IMR-90 (cell line): Measurements from ENCODE around the gene FRK. TPM values are rescaled to one million over a fixed set of nuclear protein-coding genes. Genes with fewer than 3 reads are reported as not detected.

Experiments
- ATAC-seq: fragments of 200-7000 bp; cut with Tn5 transposase; 2 replicates; pipeline ENCODE4 v1.9.1; 2020; ENCODE audit warnings: low read depth, mild to moderate bottlenecking, moderate library complexity
- BruUV-seq: library from RNA; stranded (reverse); fragments of 400-500 nt; replicated peaks from 2 replicates; lab custom pipeline; 2021; lab: Mats Ljungman, UMichigan
- CTCF ChIA-PET: fragments of 300-600 bp; formaldehyde crosslinking; extraction: SDS; loops from one replicate; lab custom pipeline; 2021; ENCODE audit warnings: antibody characterized with exemption; lab: Yijun Ruan, JAX
- POLR2A ChIA-PET: fragments of 300-600 bp; sonication (Branson Sonifier 250); formaldehyde crosslinking; loops from one replicate; lab custom pipeline; 2022; ENCODE audit warnings: antibody characterized with exemption; ENCODE audit not compliant: unreplicated experiment; lab: Charles Lee
- DNase-seq: peaks from one replicate; pipeline ENCODE4 v3.0.0; 2013
- H2AFZ ChIP-seq: replicated peaks from 2 replicates; pipeline ENCODE3; 2013; ENCODE audit warnings: low read length, mild to moderate bottlenecking; ENCODE audit not compliant: poor library complexity
- H2AK5ac ChIP-seq: 2 replicates; pipeline ENCODE4 v1.6.1; 2013; ENCODE audit warnings: low read depth, low read length, inconsistent platforms
- H2AK9ac ChIP-seq: replicated peaks from 2 replicates; pipeline ENCODE3; 2013; ENCODE audit warnings: mild to moderate bottlenecking, low read depth, low read length, moderate library complexity; ENCODE audit not compliant: poor library complexity
- H2BK120ac ChIP-seq: 2 replicates; pipeline ENCODE4 v1.6.1; 2013; ENCODE audit warnings: low read depth, low read length, inconsistent platforms
- H2BK15ac ChIP-seq: 3 replicates; pipeline ENCODE4 v1.6.1; 2013; ENCODE audit warnings: low read depth, low read length, inconsistent platforms
- H2BK20ac ChIP-seq: 2 replicates; pipeline ENCODE4 v1.6.1; 2013; ENCODE audit warnings: low read depth, mild to moderate bottlenecking, inconsistent platforms, low read length, moderate library complexity
- H2BK5ac ChIP-seq: 2 replicates; pipeline ENCODE4 v1.6.1; 2013; ENCODE audit warnings: mild to moderate bottlenecking, low read depth, low read length, inconsistent platforms; ENCODE audit not compliant: poor library complexity, severe bottlenecking
- H3K14ac ChIP-seq: replicated peaks from 2 replicates; pipeline ENCODE4 v1.6.1; 2013; ENCODE audit warnings: low read depth, low read length, inconsistent platforms
- H3K18ac ChIP-seq: 2 replicates; pipeline ENCODE4 v1.6.1; 2013; ENCODE audit warnings: low read depth, low read length, control low read depth
- H3K23ac ChIP-seq: 2 replicates; pipeline ENCODE4 v1.6.1; 2013; ENCODE audit warnings: low read depth, low read length, inconsistent platforms
- H3K27ac ChIP-seq: 2 replicates; pipeline ENCODE4 v1.5.1; 2013; ENCODE audit warnings: mild to moderate bottlenecking, control low read depth, low read length; ENCODE audit not compliant: insufficient read depth
- H3K27me3 ChIP-seq: 2 replicates; pipeline ENCODE4 v1.6.1; 2013; ENCODE audit warnings: low read length; ENCODE audit not compliant: control insufficient read depth, insufficient read depth
- H3K36me3 ChIP-seq: 2 replicates; pipeline ENCODE4 v1.6.1; 2013; ENCODE audit warnings: low read length, mixed read lengths; ENCODE audit not compliant: control insufficient read depth, insufficient read depth
- H3K4ac ChIP-seq: 2 replicates; pipeline ENCODE4 v1.6.1; 2013; ENCODE audit warnings: low read depth, low read length, inconsistent platforms
- H3K4me1 ChIP-seq: 2 replicates; pipeline ENCODE4 v1.6.1; 2013; ENCODE audit warnings: low read length, mixed read lengths; ENCODE audit not compliant: control insufficient read depth, insufficient read depth
- H3K4me2 ChIP-seq: 2 replicates; pipeline ENCODE4 v1.6.1; 2013; ENCODE audit warnings: low read depth, mild to moderate bottlenecking, control low read depth, low read length, moderate library complexity
- H3K4me3 ChIP-seq: 2 replicates; pipeline ENCODE4 v1.5.1; 2013; ENCODE audit warnings: low read depth, mild to moderate bottlenecking, control low read depth, low read length, moderate library complexity; ENCODE audit not compliant: insufficient read depth
- H3K56ac ChIP-seq: 2 replicates; pipeline ENCODE4 v1.6.1; 2013; ENCODE audit warnings: low read length, inconsistent platforms; ENCODE audit not compliant: insufficient read depth; ENCODE audit errors: extremely low read depth
- H3K79me1 ChIP-seq, 2 experiments: 2 replicates each; pipeline ENCODE4 v1.6.1; 2013; ENCODE audit warnings: low read length in 2 of 2, inconsistent platforms in 1 of 2, low read depth in 1 of 2
- H3K9ac ChIP-seq: 2 replicates; pipeline ENCODE4 v1.6.1; 2013; ENCODE audit warnings: low read depth, low read length, control low read depth
- H3K9me1 ChIP-seq: 2 replicates; pipeline ENCODE4 v1.6.1; 2013; ENCODE audit warnings: low read length, inconsistent platforms; ENCODE audit not compliant: insufficient read depth
- H3K9me3 ChIP-seq: 2 replicates; pipeline ENCODE4 v1.6.1; 2013; ENCODE audit warnings: low read length; ENCODE audit not compliant: control insufficient read depth, insufficient read depth
- H4K20me1 ChIP-seq: 2 replicates; pipeline ENCODE4 v1.6.1; 2013; ENCODE audit warnings: low read length, inconsistent platforms; ENCODE audit not compliant: insufficient read depth
- H4K5ac ChIP-seq: 2 replicates; pipeline ENCODE4 v1.6.1; 2013; ENCODE audit warnings: mild to moderate bottlenecking, low read depth, low read length, control low read depth
- H4K8ac ChIP-seq, 2 experiments: 2 replicates each; pipeline ENCODE4 v1.6.1; 2013; ENCODE audit warnings: low read depth in 2 of 2, low read length in 2 of 2, control low read depth in 1 of 2, inconsistent platforms in 1 of 2
- H4K91ac ChIP-seq: 2 replicates; pipeline ENCODE4 v1.6.1; 2013; ENCODE audit warnings: low read depth, low read length, inconsistent platforms; ENCODE audit not compliant: insufficient read depth
- BHLHE40 ChIP-seq: fragments of 150-350 bp; IDR thresholded peaks from 2 replicates; pipeline ENCODE4 v1.6.1; 2016; ENCODE audit warnings: mild to moderate bottlenecking, low read depth, low read length
- CEBPB ChIP-seq: IDR thresholded peaks from 2 replicates; pipeline ENCODE4 v1.6.1; 2012; ENCODE audit warnings: low read depth, low read length, improper control_type of control experiment
- CHD1 ChIP-seq: IDR thresholded peaks from 2 replicates; pipeline ENCODE4 v1.6.1; 2012; ENCODE audit warnings: low read depth, low read length, improper control_type of control experiment
- FOS ChIP-seq: fragments of 150-350 bp; IDR thresholded peaks from 2 replicates; pipeline ENCODE4 v1.6.1; 2016; ENCODE audit warnings: low read depth, low read length
- MAFK ChIP-seq: IDR thresholded peaks from 2 replicates; pipeline ENCODE4 v1.6.1; 2012; ENCODE audit warnings: low read depth, low read length, improper control_type of control experiment
- POLR2A ChIP-seq: IDR thresholded peaks from 2 replicates; pipeline ENCODE4 v1.6.1; 2012; ENCODE audit warnings: mild to moderate bottlenecking, low read depth, low read length
- RAD21 ChIP-seq: IDR thresholded peaks from 2 replicates; pipeline ENCODE4 v1.6.1; 2012; ENCODE audit warnings: low read length, improper control_type of control experiment
- RCOR1 ChIP-seq: IDR thresholded peaks from 2 replicates; pipeline ENCODE4 v1.6.1; 2012; ENCODE audit warnings: mild to moderate bottlenecking, low read length, improper control_type of control experiment; ENCODE audit not compliant: insufficient replicate concordance
- RFX5 ChIP-seq: IDR thresholded peaks from 2 replicates; pipeline ENCODE4 v1.8.0; 2012; ENCODE audit warnings: low read depth, mild to moderate bottlenecking, low read length, moderate library complexity
- WGBS, 2 experiments: methylation state at CpG; one replicate each; pipeline versions ENCODE4 v1.1.5 to v1.1.7; 2013; ENCODE audit warnings: missing lambda C conversion rate in 2 of 2; ENCODE audit not compliant: insufficient read length in 1 of 2; ENCODE audit errors: extremely low coverage in 2 of 2; 5-methylcytosine and 5-hydroxymethylcytosine counted together
- dilution Hi-C: fragments of 300-500 bp; cut with HindIII; formaldehyde crosslinking; loops from one replicate; pipeline ENCODE4 v1.14.3; 2018; ENCODE audit warnings: low sequenced_read_pairs; ENCODE audit not compliant: unreplicated experiment
- in situ Hi-C: fragments of 300-500 bp; cut with MboI; formaldehyde crosslinking; loops from 3 replicates; pipeline ENCODE4 v1.14.3; 2019; ENCODE audit warnings: low sequenced_read_pairs, inconsistent platforms, mixed read lengths
- intact Hi-C: fragments of 100-400 bp; cut with micrococcal nuclease; formaldehyde crosslinking; loops from 2 replicates; pipeline ENCODE4 v1.10.0; 2022
- polyA plus RNA-seq, 3 experiments: library from polyadenylated mRNA; depleted of rRNA; stranded (reverse); fragments of >200 nt; gene quantifications; 2 replicates each; pipeline ENCODE4 v1.2.3, GENCODE V29; 2012; ENCODE audit warnings: low replicate concordance in 1 of 3
- total RNA-seq: library from RNA; depleted of rRNA; stranded (reverse); fragments of >200 nt; gene quantifications from 2 replicates; pipeline ENCODE4 v1.2.3, GENCODE V29; 2012
- TF ChIP-seq, protein P1 (sequence below): fragments of 150-350 bp; IDR thresholded peaks from 2 replicates; pipeline ENCODE4 v1.6.1; 2017; ENCODE audit warnings: mild to moderate bottlenecking, antibody characterized with exemption, low read length, low read depth
- TF ChIP-seq, protein P2 (sequence below): conservative IDR thresholded peaks from 2 replicates; pipeline ENCODE4 v1.5.1; 2012; ENCODE audit warnings: mild to moderate bottlenecking, low read depth, low read length, improper control_type of control experiment
- TF ChIP-seq, protein P3 (sequence below): fragments of 150-350 bp; IDR thresholded peaks from 2 replicates; pipeline ENCODE4 v1.6.1; 2016; ENCODE audit warnings: low read depth, mild to moderate bottlenecking, low read length, moderate library complexity, borderline replicate concordance

The FRK gene
- total and polyA plus RNA-seq, 2 of the 4 experiments (the other 2 are of a cell fraction) = under 0.01 to 0.02 TPM

DNA sequence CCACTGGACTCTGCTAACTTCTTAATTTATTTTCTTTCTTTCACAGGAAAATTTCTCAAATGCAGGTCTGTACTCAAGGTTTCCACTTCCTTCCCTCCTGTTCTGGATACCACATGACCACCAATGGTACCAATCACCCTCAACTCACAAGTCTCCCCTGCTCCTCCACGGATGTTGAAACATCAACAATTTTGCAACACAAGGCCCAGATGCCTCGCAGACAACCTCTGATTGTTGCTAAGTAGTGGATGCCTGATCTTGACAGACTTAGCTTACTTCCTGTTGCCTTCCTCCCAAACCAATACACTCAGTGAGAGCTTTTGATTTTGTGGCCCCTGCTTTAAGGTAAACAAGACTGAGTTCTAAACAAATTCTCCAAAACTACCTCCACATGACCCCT, 146.6 kb downstream of the FRK start:
- Histone ChIP-seq H3K9me1 (no peaks in the 10 kb centered on the region), H2BK120ac (no peak overlapping the region), H3K14ac (no peak overlapping the region), H2BK15ac (no peak overlapping the region), H4K91ac (no peak overlapping the region), H4K20me1 (no peaks in the 10 kb centered on the region), H3K79me1 (no peaks in the 10 kb centered on the region), H3K4me1 (no peaks in the 10 kb centered on the region), H3K4me2 (no peak overlapping the region), H4K5ac (no peak overlapping the region), H3K9me3 (no peaks in the 10 kb centered on the region), H4K8ac (no peak overlapping the region), H2AK5ac (no peak overlapping the region), H2BK5ac (no peak overlapping the region), H2AFZ (no peak overlapping the region), H3K36me3 (no peaks in the 10 kb centered on the region), H3K4ac (no peak overlapping the region), H3K4me3 (no peak overlapping the region), H3K27ac (no peak overlapping the region), H2BK20ac (no peak overlapping the region), H3K18ac (no peak overlapping the region), H3K9ac (no peak overlapping the region), H3K27me3 (no peaks in the 10 kb centered on the region), H3K23ac (no peak overlapping the region), H3K56ac (no peak overlapping the region), H2AK9ac (no peak overlapping the region)
- BruUV-seq = no TSS peak
- no peak for ATAC-seq
- intact Hi-C loops = no loop called here
- TF ChIP-seq BHLHE40 = no peak
- no peak for TF ChIP-seq RFX5
- no peak for TF ChIP-seq RCOR1
- TF ChIP-seq RAD21 = no peak
- no peak for TF ChIP-seq MAFK
- TF ChIP-seq POLR2A = no peak
- no peak for TF ChIP-seq FOS
- TF ChIP-seq CEBPB = no peak
- TF ChIP-seq, protein P1, sequence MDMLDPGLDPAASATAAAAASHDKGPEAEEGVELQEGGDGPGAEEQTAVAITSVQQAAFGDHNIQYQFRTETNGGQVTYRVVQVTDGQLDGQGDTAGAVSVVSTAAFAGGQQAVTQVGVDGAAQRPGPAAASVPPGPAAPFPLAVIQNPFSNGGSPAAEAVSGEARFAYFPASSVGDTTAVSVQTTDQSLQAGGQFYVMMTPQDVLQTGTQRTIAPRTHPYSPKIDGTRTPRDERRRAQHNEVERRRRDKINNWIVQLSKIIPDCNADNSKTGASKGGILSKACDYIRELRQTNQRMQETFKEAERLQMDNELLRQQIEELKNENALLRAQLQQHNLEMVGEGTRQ = no peak
- TF ChIP-seq, protein P2, sequence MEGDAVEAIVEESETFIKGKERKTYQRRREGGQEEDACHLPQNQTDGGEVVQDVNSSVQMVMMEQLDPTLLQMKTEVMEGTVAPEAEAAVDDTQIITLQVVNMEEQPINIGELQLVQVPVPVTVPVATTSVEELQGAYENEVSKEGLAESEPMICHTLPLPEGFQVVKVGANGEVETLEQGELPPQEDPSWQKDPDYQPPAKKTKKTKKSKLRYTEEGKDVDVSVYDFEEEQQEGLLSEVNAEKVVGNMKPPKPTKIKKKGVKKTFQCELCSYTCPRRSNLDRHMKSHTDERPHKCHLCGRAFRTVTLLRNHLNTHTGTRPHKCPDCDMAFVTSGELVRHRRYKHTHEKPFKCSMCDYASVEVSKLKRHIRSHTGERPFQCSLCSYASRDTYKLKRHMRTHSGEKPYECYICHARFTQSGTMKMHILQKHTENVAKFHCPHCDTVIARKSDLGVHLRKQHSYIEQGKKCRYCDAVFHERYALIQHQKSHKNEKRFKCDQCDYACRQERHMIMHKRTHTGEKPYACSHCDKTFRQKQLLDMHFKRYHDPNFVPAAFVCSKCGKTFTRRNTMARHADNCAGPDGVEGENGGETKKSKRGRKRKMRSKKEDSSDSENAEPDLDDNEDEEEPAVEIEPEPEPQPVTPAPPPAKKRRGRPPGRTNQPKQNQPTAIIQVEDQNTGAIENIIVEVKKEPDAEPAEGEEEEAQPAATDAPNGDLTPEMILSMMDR = no peak
- no peak for TF ChIP-seq CHD1
- TF ChIP-seq, protein P3, sequence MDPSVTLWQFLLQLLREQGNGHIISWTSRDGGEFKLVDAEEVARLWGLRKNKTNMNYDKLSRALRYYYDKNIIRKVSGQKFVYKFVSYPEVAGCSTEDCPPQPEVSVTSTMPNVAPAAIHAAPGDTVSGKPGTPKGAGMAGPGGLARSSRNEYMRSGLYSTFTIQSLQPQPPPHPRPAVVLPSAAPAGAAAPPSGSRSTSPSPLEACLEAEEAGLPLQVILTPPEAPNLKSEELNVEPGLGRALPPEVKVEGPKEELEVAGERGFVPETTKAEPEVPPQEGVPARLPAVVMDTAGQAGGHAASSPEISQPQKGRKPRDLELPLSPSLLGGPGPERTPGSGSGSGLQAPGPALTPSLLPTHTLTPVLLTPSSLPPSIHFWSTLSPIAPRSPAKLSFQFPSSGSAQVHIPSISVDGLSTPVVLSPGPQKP = no peak
- WGBS, 2 experiments = no CpG with 5 or more reads among the region's 2 CpGs
- in situ Hi-C loops = no loop called here
- CTCF ChIA-PET = no interaction called here
- POLR2A ChIA-PET = no interaction called here
- DNase-seq = no peak
- dilution Hi-C loops = no loop called here
